ENCODE measurements around the gene POLQ.

- TF ChIP-seq, protein P1, sequence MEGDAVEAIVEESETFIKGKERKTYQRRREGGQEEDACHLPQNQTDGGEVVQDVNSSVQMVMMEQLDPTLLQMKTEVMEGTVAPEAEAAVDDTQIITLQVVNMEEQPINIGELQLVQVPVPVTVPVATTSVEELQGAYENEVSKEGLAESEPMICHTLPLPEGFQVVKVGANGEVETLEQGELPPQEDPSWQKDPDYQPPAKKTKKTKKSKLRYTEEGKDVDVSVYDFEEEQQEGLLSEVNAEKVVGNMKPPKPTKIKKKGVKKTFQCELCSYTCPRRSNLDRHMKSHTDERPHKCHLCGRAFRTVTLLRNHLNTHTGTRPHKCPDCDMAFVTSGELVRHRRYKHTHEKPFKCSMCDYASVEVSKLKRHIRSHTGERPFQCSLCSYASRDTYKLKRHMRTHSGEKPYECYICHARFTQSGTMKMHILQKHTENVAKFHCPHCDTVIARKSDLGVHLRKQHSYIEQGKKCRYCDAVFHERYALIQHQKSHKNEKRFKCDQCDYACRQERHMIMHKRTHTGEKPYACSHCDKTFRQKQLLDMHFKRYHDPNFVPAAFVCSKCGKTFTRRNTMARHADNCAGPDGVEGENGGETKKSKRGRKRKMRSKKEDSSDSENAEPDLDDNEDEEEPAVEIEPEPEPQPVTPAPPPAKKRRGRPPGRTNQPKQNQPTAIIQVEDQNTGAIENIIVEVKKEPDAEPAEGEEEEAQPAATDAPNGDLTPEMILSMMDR (IDR thresholded peaks at IDR 0.05) = no peak
- no peak for TF ChIP-seq TEAD4 (CRISPR knock-in tag; IDR thresholded peaks at IDR 0.05)
- TF ChIP-seq ELF4 (CRISPR knock-in tag; IDR thresholded peaks at IDR 0.05; ENCODE audit: low read depth) = no peak
- TF ChIP-seq, protein P2, sequence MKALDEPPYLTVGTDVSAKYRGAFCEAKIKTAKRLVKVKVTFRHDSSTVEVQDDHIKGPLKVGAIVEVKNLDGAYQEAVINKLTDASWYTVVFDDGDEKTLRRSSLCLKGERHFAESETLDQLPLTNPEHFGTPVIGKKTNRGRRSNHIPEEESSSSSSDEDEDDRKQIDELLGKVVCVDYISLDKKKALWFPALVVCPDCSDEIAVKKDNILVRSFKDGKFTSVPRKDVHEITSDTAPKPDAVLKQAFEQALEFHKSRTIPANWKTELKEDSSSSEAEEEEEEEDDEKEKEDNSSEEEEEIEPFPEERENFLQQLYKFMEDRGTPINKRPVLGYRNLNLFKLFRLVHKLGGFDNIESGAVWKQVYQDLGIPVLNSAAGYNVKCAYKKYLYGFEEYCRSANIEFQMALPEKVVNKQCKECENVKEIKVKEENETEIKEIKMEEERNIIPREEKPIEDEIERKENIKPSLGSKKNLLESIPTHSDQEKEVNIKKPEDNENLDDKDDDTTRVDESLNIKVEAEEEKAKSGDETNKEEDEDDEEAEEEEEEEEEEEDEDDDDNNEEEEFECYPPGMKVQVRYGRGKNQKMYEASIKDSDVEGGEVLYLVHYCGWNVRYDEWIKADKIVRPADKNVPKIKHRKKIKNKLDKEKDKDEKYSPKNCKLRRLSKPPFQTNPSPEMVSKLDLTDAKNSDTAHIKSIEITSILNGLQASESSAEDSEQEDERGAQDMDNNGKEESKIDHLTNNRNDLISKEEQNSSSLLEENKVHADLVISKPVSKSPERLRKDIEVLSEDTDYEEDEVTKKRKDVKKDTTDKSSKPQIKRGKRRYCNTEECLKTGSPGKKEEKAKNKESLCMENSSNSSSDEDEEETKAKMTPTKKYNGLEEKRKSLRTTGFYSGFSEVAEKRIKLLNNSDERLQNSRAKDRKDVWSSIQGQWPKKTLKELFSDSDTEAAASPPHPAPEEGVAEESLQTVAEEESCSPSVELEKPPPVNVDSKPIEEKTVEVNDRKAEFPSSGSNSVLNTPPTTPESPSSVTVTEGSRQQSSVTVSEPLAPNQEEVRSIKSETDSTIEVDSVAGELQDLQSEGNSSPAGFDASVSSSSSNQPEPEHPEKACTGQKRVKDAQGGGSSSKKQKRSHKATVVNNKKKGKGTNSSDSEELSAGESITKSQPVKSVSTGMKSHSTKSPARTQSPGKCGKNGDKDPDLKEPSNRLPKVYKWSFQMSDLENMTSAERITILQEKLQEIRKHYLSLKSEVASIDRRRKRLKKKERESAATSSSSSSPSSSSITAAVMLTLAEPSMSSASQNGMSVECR (CRISPR knock-in tag; IDR thresholded peaks at IDR 0.05; ENCODE audit: borderline replicate concordance) = no peak
- no peak for TF ChIP-seq IRF2 (CRISPR knock-in tag; IDR thresholded peaks at IDR 0.05; ENCODE audit: borderline replicate concordance, low read depth)
- TF ChIP-seq, protein P3, sequence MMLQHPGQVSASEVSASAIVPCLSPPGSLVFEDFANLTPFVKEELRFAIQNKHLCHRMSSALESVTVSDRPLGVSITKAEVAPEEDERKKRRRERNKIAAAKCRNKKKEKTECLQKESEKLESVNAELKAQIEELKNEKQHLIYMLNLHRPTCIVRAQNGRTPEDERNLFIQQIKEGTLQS (CRISPR knock-in tag; conservative IDR thresholded peaks at IDR 0.05) = no peak
Observed at GRCh38 chr3:121567649-121568048, 21.9 kb upstream of the POLQ start, which contains the start of gene ARGFX.
